Midbrain (tissue), 1 donor: ENCODE results near the gene CRYGS.
"Not testable (repeated sequence)": the region's sequence is repeated elsewhere in the genome, so short reads cannot be mapped to it uniquely, and the experiment has no call there.

Experiments
- DNase-seq: peaks from one replicate; lab custom pipeline; 2025; lab: John Stamatoyannopoulos, UW

CRYGS gene

GRCh38 chr3:186519021-186519658 lies 25.0 kb downstream of the CRYGS start:
- DNase-seq: no peak

- DNase-seq: no peak
Observed at GRCh38 chr3:186517218-186517617, 27.0 kb downstream of the CRYGS start.

- no peak for DNase-seq
Observed at GRCh38 chr3:186516646-186517045, 27.5 kb downstream of the CRYGS start.

- DNase-seq: no peak
Observed at GRCh38 chr3:186515125-186515524, 29.1 kb downstream of the CRYGS start.

GRCh38 chr3:186514296-186515002 lies 29.7 kb downstream of the CRYGS start:
- DNase-seq: no peak

GRCh38 chr3:186513386-186513785 lies 30.8 kb downstream of the CRYGS start:
- no peak for DNase-seq

- DNase-seq: no peak
Observed at GRCh38 chr3:186512570-186513302, 31.4 kb downstream of the CRYGS start.

GRCh38 chr3:186511702-186512101 lies 32.5 kb downstream of the CRYGS start:
- DNase-seq: no peak

- no peak for DNase-seq
Observed at GRCh38 chr3:186511245-186511644, 32.9 kb downstream of the CRYGS start.

GRCh38 chr3:186510374-186511079 lies 33.7 kb downstream of the CRYGS start:
- no peak for DNase-seq

GRCh38 chr3:186509423-186509822 lies 34.8 kb downstream of the CRYGS start:
- DNase-seq: no peak

GRCh38 chr3:186506857-186507256 lies 37.3 kb downstream of the CRYGS start:
- no peak for DNase-seq

- DNase-seq: no peak
Observed at GRCh38 chr3:186506191-186506739, 37.9 kb downstream of the CRYGS start.

GRCh38 chr3:186502966-186503712 lies 41.0 kb downstream of the CRYGS start:
- no peak for DNase-seq

- DNase-seq: no peak
Observed at GRCh38 chr3:186502138-186502948, 41.8 kb downstream of the CRYGS start.

GRCh38 chr3:186499949-186500348 lies 44.2 kb downstream of the CRYGS start:
- not testable (repeated sequence) for DNase-seq

- DNase-seq: not testable (repeated sequence)
Observed at GRCh38 chr3:186498022-186498421, 46.2 kb downstream of the CRYGS start.

GRCh38 chr3:186497608-186498007 lies 46.6 kb downstream of the CRYGS start:
- no peak for DNase-seq

GRCh38 chr3:186496635-186497034 lies 47.5 kb downstream of the CRYGS start:
- no peak for DNase-seq

- no peak for DNase-seq
Observed at GRCh38 chr3:186496016-186496415, 48.2 kb downstream of the CRYGS start.
